ENCODE results near the gene DDIT3. TPM values are rescaled to one million over a fixed set of nuclear protein-coding genes. Genes with fewer than 3 reads are reported as not detected.
"Not testable (repeated sequence)": the region's sequence is repeated elsewhere in the genome, so short reads cannot be mapped to it uniquely, and the experiment has no call there.

DDIT3 gene
- total RNA-seq, 1 experiment from 2014 or later: 27.4 TPM

- DNase-seq (no peak), ATAC-seq (no peak)
- TF ChIP-seq EZH2phosphoT487 (IDR thresholded peaks at IDR 0.05; ENCODE audit: borderline replicate concordance, low read length) (no peak), EZH2 (IDR thresholded peaks at IDR 0.05; ENCODE audit: low read length, unreplicated experiment) (no peak), CTCF (conservative IDR thresholded peaks at IDR 0.05; ENCODE audit: low read depth, low read length) (no peak)
- Histone ChIP-seq H3K79me2 (ENCODE audit: low read length) (peaks cover 39% of the 10 kb centered on the region), H3K9me3 (ENCODE audit: low read length) (no peaks in the 10 kb centered on the region), H3K27ac (ENCODE audit: low read length) (no peak overlapping the region), H3K4me2 (ENCODE audit: low read length) (peak overlapping the region; percentile 98), H3K9ac (ENCODE audit: low read length) (no peak overlapping the region), H2AFZ (ENCODE audit: low read length) (no peak overlapping the region), H3K4me1 (ENCODE audit: insufficient read depth, low read length) (peaks cover 31% of the 10 kb centered on the region), H3K4me3 (ENCODE audit: low read length) (peak overlapping the region; percentile 96; the same call in 1 of the 2 replicates), H3F3A (ENCODE audit: low read length, unreplicated experiment) (no peaks in the 10 kb centered on the region), H4K20me1 (ENCODE audit: low read length) (peaks cover 28% of the 10 kb centered on the region), H3K9me2 (replicated peaks; ENCODE audit: low read length) (no peaks in the 10 kb centered on the region), H3K36me3 (ENCODE audit: low read depth, low read length) (peaks cover 44% of the 10 kb centered on the region), H3K27me3 (ENCODE audit: low read length) (no peaks in the 10 kb centered on the region)
- intact Hi-C loops (cut with micrococcal nuclease): no loop called here
- BruUV-seq (replicated peaks): no TSS peak
- CTCF ChIA-PET: no interaction called here
- POLR2A ChIA-PET (ENCODE audit: unreplicated experiment): no interaction called here
Observed at GRCh38 chr12:57518176-57518919, 2.0 kb downstream of the DDIT3 start.

DNA sequence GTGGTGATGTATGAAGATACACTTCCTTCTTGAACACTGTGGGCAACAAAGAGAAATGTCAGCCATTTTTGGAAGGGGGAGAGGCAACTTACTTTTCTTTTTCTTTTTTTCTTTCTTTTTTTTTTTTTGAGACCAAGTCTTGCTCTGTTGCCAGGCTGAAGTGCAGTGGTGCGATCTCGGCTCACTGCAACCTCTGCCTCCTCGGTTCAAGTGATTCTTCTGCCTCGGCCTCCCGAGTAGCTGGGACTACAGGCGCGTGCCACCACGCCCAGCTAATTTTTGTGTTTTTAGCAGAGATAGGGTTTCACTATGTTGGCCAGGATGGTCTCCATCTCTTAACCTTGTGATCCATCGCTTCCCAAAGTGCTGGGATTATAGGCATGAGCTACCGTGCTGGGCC, 2.6 kb downstream of the DDIT3 start:
- H3K9me2 ChIP-seq (replicated peaks; ENCODE audit: low read length); H3K4me3 ChIP-seq (ENCODE audit: low read length); ATAC-seq; H3K27me3 ChIP-seq (ENCODE audit: low read length); H3K27ac ChIP-seq (ENCODE audit: low read length); H2AFZ ChIP-seq (ENCODE audit: low read length); H3K9me3 ChIP-seq (ENCODE audit: low read length); BruUV-seq (replicated peaks); H3K9ac ChIP-seq (ENCODE audit: low read length); CTCF ChIA-PET; intact Hi-C loops (cut with micrococcal nuclease); DNase-seq; H3F3A ChIP-seq (ENCODE audit: low read length, unreplicated experiment): not testable (repeated sequence)
- POLR2A ChIA-PET (ENCODE audit: unreplicated experiment): interaction anchor here (0.6 kb wide), 1 partner anchor 14 kb away, joined by 5 read pairs; no protein-coding TSS in a partner anchor
- H3K36me3 ChIP-seq (ENCODE audit: low read depth, low read length): peaks cover 47% of the 10 kb centered on the region
- H3K4me1 ChIP-seq (ENCODE audit: insufficient read depth, low read length): peaks cover 30% of the 10 kb centered on the region
- H3K4me2 ChIP-seq (ENCODE audit: low read length): peak overlapping the region; percentile 98; the same call in 1 of the 2 replicates
- H3K79me2 ChIP-seq (ENCODE audit: low read length): peaks cover 36% of the 10 kb centered on the region
- H4K20me1 ChIP-seq (ENCODE audit: low read length): peaks cover 28% of the 10 kb centered on the region

DNA sequence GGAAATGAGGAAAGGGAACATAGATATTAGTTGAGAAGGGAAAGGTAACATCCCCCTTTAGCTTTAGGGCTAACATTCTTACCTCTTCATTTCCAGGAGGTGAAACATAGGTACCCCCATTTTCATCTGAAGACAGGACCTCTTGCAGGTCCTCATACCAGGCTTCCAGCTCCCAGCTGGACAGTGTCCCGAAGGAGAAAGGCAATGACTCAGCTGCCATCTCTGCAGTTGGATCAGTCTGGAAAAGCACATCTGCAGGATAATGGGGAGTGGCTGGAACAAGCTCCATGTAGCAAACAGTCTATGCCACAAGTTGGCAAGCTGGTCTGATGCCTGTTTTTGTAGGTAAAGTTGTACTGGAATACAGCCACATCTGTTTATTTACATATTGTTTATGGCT, 3.1 kb downstream of the DDIT3 start:
- BruUV-seq (replicated peaks): no TSS peak
- ChIA-PET POLR2A (ENCODE audit: unreplicated experiment) (interaction anchor here (0.6 kb wide), 1 partner anchor 15 kb away, joined by 5 read pairs; no protein-coding TSS in a partner anchor), CTCF (no interaction called here)
- Histone ChIP-seq H3K4me1 (ENCODE audit: insufficient read depth, low read length) (peaks cover 29% of the 10 kb centered on the region), H3K79me2 (ENCODE audit: low read length) (peaks cover 36% of the 10 kb centered on the region), H3K27me3 (ENCODE audit: low read length) (no peaks in the 10 kb centered on the region), H3K4me3 (ENCODE audit: low read length) (no peak overlapping the region), H2AFZ (ENCODE audit: low read length) (no peak overlapping the region), H3K4me2 (ENCODE audit: low read length) (no peak overlapping the region), H3K36me3 (ENCODE audit: low read depth, low read length) (peaks cover 52% of the 10 kb centered on the region), H3K9ac (ENCODE audit: low read length) (no peak overlapping the region), H3F3A (ENCODE audit: low read length, unreplicated experiment) (no peaks in the 10 kb centered on the region), H3K27ac (ENCODE audit: low read length) (no peak overlapping the region), H4K20me1 (ENCODE audit: low read length) (peaks cover 28% of the 10 kb centered on the region), H3K9me2 (replicated peaks; ENCODE audit: low read length) (no peaks in the 10 kb centered on the region), H3K9me3 (ENCODE audit: low read length) (no peaks in the 10 kb centered on the region)
- no peak for ATAC-seq
- TF ChIP-seq EZH2phosphoT487 (IDR thresholded peaks at IDR 0.05; ENCODE audit: borderline replicate concordance, low read length) (no peak), CTCF (conservative IDR thresholded peaks at IDR 0.05; ENCODE audit: low read depth, low read length) (no peak), EZH2 (IDR thresholded peaks at IDR 0.05; ENCODE audit: low read length, unreplicated experiment) (no peak)
- intact Hi-C loops (cut with micrococcal nuclease): no loop called here
- peak; percentile 40 for DNase-seq

Measured in PC-3 (cell line).